ENCODE measurements around the gene KIF5A. TPM values are rescaled to one million over a fixed set of nuclear protein-coding genes. Genes with fewer than 3 reads are reported as not detected.

KIF5A gene
- total and polyA plus RNA-seq, 2 of the 13 experiments (the other 11 are each of a cell fraction or from before 2014, with no cell fraction given), result 1.6 to 11.9 TPM

DNA sequence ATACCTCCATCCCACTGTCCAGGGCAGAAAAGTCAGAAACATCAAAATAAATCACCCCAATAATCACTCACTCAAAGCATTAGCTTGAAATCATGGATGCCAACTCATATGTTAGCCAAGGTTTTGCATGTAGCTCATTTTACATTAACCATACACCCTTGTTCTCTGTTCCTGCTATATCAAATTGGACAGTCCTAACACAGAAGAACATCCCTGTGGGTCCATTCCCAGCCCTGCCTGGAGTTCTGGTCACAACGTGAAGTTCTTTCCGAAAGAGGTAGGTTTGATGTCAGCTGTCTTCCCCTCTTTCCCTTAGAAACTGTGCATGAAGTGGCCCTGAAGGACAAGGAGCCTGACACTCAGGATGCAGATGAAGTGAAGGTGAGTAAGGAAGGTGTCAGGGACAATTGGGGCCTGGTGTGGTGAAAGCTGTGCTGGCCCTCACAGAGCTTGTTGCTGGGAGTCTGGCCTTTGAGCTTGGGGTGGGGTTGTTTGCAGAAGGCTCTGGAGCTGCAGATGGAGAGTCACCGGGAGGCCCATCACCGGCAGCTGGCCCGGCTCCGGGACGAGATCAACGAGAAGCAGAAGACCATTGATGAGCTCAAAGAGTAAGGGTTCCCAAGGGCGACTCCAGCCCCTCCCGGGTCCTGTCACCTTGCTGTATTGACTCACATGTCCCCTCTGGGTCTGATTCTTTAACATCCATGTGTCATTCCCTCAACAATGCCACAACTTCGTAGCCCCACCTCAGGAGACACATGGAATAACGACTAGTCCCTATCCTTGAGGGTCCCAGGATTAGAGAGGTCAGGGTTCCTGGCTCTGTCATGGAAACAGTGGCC, 26.1 kb downstream of the KIF5A start (continued):
- TF ChIP-seq RERE (CRISPR knock-in tag; IDR thresholded peaks at IDR 0.05; ENCODE audit: low read depth), result 0 out of 2 replicates have a peak, but pooled peaks have one; percentile 51
- TF ChIP-seq, protein P1, sequence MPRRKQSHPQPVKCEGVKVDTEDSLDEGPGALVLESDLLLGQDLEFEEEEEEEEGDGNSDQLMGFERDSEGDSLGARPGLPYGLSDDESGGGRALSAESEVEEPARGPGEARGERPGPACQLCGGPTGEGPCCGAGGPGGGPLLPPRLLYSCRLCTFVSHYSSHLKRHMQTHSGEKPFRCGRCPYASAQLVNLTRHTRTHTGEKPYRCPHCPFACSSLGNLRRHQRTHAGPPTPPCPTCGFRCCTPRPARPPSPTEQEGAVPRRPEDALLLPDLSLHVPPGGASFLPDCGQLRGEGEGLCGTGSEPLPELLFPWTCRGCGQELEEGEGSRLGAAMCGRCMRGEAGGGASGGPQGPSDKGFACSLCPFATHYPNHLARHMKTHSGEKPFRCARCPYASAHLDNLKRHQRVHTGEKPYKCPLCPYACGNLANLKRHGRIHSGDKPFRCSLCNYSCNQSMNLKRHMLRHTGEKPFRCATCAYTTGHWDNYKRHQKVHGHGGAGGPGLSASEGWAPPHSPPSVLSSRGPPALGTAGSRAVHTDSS (CRISPR knock-in tag; conservative IDR thresholded peaks at IDR 0.05), result no peak
- peak; percentile 36; the same call in 1 of the 2 replicates for TF ChIP-seq MIXL1 (CRISPR knock-in tag; IDR thresholded peaks at IDR 0.05)
- no peak for TF ChIP-seq RELA (CRISPR knock-in tag; IDR thresholded peaks at IDR 0.05)
- no peak for TF ChIP-seq MAFG (CRISPR knock-in tag; IDR thresholded peaks at IDR 0.05)
- TF ChIP-seq RXRB (CRISPR knock-in tag; IDR thresholded peaks at IDR 0.05; ENCODE audit: borderline replicate concordance), result peak; percentile 65; the same call in 1 of the 2 replicates
- TF ChIP-seq BCLAF1 (IDR thresholded peaks at IDR 0.05), result no peak
- TF ChIP-seq SIX4 (CRISPR knock-in tag; IDR thresholded peaks at IDR 0.05), result no peak
- TF ChIP-seq, protein P2, sequence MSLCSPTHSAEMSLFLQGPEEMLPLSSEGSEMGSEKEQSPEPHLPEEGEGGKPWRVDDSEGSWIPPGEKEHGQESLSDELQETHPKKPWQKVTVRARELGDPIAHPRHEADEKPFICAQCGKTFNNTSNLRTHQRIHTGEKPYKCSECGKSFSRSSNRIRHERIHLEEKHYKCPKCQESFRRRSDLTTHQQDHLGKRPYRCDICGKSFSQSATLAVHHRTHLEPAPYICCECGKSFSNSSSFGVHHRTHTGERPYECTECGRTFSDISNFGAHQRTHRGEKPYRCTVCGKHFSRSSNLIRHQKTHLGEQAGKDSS (CRISPR knock-in tag; IDR thresholded peaks at IDR 0.05; ENCODE audit: borderline replicate concordance, low read depth), result peak; percentile 17; the same call in 1 of the 2 replicates
- TF ChIP-seq ZNF362 (CRISPR knock-in tag; IDR thresholded peaks at IDR 0.05; ENCODE audit: borderline replicate concordance), result no peak
- TF ChIP-seq ZFX (CRISPR knock-in tag; IDR thresholded peaks at IDR 0.05; ENCODE audit: low read depth), result peak; percentile 94
- peak; percentile 76; the same call in 1 of the 2 replicates for TF ChIP-seq MYC (CRISPR knock-in tag; IDR thresholded peaks at IDR 0.05; ENCODE audit: borderline replicate concordance)
- peak; percentile 50; the same call in 1 of the 2 replicates for TF ChIP-seq ZMYM3 (CRISPR knock-in tag; IDR thresholded peaks at IDR 0.05)
- no peak for TF ChIP-seq LCORL (IDR thresholded peaks at IDR 0.05)
- peak; percentile 95 for TF ChIP-seq LCORL (CRISPR knock-in tag; IDR thresholded peaks at IDR 0.05)
- TF ChIP-seq KDM4B (CRISPR knock-in tag; IDR thresholded peaks at IDR 0.05), result 0 out of 2 replicates have a peak, but pooled peaks have one; percentile 65
- peak; percentile 16; the same call in 1 of the 2 replicates for TF ChIP-seq STAG1 (CRISPR knock-in tag; IDR thresholded peaks at IDR 0.05)
